ENCODE data around the gene HOXB9. TPM values are rescaled to one million over a fixed set of nuclear protein-coding genes. Genes with fewer than 3 reads are reported as not detected.
A peak's percentile ranks its signal among the peaks of the same experiment; 100 is the strongest.

HOXB9 gene
- total and polyA plus RNA-seq, 9 of the 15 experiments (the other 6 are each of a cell fraction or from before 2014, with no cell fraction given), result 3.1 to 196 (median 77.6) TPM

DNA sequence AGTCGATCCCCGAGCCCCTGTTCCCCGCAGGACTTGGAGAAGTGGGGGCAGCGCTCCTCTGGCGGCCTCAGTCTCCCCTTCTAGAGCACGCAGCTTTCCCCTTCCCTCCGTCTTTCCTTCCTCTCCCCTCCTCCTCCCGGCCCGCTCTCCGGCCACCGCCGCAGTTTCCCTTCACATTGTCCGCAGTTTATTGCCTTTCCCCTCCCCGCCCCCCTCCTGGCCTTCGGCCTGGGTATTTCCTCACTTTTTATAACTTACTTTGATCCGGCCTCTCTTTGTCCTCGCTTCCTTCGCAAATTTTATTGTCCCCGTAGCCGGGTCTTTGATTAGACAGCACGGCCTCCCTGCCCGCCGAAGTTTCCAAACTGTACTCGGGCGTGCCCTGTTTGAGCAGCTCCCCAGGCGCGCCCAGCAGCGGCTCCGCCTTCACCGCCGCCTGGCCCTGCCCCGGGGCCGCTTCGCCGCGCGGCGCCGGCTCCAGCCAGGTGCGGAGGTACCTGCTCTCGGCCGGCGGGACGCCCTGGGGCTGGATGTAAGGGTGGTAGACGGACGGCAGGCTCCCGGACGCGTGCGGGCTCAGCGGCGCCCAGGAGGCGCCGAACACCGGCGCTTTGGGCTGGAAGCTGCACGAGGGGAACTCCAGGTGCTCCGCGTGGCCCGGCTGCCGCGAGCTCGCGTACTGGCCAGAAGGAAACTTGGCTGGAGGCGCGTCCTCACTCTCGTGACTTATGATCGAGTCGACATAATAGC is 488 bp downstream of the HOXB9 start (continued):
- TF ChIP-seq, protein P1, sequence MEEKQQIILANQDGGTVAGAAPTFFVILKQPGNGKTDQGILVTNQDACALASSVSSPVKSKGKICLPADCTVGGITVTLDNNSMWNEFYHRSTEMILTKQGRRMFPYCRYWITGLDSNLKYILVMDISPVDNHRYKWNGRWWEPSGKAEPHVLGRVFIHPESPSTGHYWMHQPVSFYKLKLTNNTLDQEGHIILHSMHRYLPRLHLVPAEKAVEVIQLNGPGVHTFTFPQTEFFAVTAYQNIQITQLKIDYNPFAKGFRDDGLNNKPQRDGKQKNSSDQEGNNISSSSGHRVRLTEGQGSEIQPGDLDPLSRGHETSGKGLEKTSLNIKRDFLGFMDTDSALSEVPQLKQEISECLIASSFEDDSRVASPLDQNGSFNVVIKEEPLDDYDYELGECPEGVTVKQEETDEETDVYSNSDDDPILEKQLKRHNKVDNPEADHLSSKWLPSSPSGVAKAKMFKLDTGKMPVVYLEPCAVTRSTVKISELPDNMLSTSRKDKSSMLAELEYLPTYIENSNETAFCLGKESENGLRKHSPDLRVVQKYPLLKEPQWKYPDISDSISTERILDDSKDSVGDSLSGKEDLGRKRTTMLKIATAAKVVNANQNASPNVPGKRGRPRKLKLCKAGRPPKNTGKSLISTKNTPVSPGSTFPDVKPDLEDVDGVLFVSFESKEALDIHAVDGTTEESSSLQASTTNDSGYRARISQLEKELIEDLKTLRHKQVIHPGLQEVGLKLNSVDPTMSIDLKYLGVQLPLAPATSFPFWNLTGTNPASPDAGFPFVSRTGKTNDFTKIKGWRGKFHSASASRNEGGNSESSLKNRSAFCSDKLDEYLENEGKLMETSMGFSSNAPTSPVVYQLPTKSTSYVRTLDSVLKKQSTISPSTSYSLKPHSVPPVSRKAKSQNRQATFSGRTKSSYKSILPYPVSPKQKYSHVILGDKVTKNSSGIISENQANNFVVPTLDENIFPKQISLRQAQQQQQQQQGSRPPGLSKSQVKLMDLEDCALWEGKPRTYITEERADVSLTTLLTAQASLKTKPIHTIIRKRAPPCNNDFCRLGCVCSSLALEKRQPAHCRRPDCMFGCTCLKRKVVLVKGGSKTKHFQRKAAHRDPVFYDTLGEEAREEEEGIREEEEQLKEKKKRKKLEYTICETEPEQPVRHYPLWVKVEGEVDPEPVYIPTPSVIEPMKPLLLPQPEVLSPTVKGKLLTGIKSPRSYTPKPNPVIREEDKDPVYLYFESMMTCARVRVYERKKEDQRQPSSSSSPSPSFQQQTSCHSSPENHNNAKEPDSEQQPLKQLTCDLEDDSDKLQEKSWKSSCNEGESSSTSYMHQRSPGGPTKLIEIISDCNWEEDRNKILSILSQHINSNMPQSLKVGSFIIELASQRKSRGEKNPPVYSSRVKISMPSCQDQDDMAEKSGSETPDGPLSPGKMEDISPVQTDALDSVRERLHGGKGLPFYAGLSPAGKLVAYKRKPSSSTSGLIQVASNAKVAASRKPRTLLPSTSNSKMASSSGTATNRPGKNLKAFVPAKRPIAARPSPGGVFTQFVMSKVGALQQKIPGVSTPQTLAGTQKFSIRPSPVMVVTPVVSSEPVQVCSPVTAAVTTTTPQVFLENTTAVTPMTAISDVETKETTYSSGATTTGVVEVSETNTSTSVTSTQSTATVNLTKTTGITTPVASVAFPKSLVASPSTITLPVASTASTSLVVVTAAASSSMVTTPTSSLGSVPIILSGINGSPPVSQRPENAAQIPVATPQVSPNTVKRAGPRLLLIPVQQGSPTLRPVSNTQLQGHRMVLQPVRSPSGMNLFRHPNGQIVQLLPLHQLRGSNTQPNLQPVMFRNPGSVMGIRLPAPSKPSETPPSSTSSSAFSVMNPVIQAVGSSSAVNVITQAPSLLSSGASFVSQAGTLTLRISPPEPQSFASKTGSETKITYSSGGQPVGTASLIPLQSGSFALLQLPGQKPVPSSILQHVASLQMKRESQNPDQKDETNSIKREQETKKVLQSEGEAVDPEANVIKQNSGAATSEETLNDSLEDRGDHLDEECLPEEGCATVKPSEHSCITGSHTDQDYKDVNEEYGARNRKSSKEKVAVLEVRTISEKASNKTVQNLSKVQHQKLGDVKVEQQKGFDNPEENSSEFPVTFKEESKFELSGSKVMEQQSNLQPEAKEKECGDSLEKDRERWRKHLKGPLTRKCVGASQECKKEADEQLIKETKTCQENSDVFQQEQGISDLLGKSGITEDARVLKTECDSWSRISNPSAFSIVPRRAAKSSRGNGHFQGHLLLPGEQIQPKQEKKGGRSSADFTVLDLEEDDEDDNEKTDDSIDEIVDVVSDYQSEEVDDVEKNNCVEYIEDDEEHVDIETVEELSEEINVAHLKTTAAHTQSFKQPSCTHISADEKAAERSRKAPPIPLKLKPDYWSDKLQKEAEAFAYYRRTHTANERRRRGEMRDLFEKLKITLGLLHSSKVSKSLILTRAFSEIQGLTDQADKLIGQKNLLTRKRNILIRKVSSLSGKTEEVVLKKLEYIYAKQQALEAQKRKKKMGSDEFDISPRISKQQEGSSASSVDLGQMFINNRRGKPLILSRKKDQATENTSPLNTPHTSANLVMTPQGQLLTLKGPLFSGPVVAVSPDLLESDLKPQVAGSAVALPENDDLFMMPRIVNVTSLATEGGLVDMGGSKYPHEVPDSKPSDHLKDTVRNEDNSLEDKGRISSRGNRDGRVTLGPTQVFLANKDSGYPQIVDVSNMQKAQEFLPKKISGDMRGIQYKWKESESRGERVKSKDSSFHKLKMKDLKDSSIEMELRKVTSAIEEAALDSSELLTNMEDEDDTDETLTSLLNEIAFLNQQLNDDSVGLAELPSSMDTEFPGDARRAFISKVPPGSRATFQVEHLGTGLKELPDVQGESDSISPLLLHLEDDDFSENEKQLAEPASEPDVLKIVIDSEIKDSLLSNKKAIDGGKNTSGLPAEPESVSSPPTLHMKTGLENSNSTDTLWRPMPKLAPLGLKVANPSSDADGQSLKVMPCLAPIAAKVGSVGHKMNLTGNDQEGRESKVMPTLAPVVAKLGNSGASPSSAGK (IDR thresholded peaks at IDR 0.05), result no peak
- TF ChIP-seq ZNF75A (CRISPR knock-in tag; IDR thresholded peaks at IDR 0.05) (no peak), GTF2E2 (tag; IDR thresholded peaks at IDR 0.05) (no peak), RBBP5 (IDR thresholded peaks at IDR 0.05; ENCODE audit: borderline replicate concordance, insufficient read depth, low read length, poor library complexity, severe bottlenecking) (peak; percentile 21), EP400 (IDR thresholded peaks at IDR 0.05) (0 out of 2 replicates have a peak, but pooled peaks have one; percentile 49), FOXK2 (conservative IDR thresholded peaks at IDR 0.05 in 1 of 2, IDR thresholded peaks at IDR 0.05 in 1 of 2; ENCODE audit: low read depth in 2 of 2) (no peak), GABPB2 (CRISPR knock-in tag; conservative IDR thresholded peaks at IDR 0.05) (no peak), TCFL5 (CRISPR knock-in tag; conservative IDR thresholded peaks at IDR 0.05) (no peak), SRF (CRISPR knock-in tag; IDR thresholded peaks at IDR 0.05) (0 out of 4 replicates have a peak, but pooled peaks of 1 of the 2 experiments have one; percentile 22), RBM14 (IDR thresholded peaks at IDR 0.05; ENCODE audit: borderline replicate concordance, insufficient read depth, low read depth, low read length) (0 out of 2 replicates have a peak, but pooled peaks have one; percentile 83), SIN3A (IDR thresholded peaks at IDR 0.05; ENCODE audit: borderline replicate concordance in 2 of 2, control insufficient read depth in 1 of 2, low read depth in 2 of 2, low read length in 2 of 2) (peak in 1 of 2 experiments; percentile 14; a peak in 2 of 4 replicates), CBX3 (IDR thresholded peaks at IDR 0.05; ENCODE audit: borderline replicate concordance in 1 of 2, low read length in 2 of 2) (no peak), ZNF780A (CRISPR knock-in tag; IDR thresholded peaks at IDR 0.05) (no peak), ETV1 (tag; conservative IDR thresholded peaks at IDR 0.05; ENCODE audit: low read depth) (no peak)

Measured in K562 (cell line).